Nasal cavity respiratory epithelium epithelial cell of viscerocranial mucosa (primary cell): ENCODE results near the gene OR1L6. TPM values are rescaled to one million over a fixed set of nuclear protein-coding genes. Genes with fewer than 3 reads are reported as not detected.

Experiments
- total RNA-seq: library from RNA; depleted of rRNA; stranded (reverse); fragments of >200 nt; gene quantifications from 2 replicates; pipeline ENCODE4 v1.2.3, GENCODE V29; 2014

Gene OR1L6, protein sequence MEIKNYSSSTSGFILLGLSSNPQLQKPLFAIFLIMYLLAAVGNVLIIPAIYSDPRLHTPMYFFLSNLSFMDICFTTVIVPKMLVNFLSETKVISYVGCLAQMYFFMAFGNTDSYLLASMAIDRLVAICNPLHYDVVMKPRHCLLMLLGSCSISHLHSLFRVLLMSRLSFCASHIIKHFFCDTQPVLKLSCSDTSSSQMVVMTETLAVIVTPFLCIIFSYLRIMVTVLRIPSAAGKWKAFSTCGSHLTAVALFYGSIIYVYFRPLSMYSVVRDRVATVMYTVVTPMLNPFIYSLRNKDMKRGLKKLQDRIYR
- not detected in 2 replicates for total RNA-seq

DNA sequence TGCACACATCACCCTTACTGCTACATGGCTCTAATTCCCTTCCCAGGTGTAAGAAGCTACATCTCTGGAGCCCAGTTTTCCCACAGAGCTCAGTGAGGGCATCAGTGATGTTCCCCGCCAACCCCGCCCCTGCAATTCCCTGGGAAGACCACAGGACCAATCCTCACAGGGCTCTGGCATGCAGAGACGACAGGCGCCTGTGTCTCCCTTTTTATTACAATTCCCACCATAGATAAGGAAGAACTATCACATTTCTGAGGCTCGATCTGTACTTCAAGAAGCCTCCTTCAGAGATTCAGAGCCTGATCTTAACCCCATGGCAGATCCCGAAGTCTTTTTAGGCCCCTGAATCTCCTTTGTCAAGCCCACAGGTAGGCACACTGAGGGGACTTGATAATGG, at the start of gene OR1L6:
TSS of gene OR1L6 (plus strand) at position 301 of the 400 bp plus-strand sequence. CDS start 7,545 bp downstream, outside the sequence.

DNA sequence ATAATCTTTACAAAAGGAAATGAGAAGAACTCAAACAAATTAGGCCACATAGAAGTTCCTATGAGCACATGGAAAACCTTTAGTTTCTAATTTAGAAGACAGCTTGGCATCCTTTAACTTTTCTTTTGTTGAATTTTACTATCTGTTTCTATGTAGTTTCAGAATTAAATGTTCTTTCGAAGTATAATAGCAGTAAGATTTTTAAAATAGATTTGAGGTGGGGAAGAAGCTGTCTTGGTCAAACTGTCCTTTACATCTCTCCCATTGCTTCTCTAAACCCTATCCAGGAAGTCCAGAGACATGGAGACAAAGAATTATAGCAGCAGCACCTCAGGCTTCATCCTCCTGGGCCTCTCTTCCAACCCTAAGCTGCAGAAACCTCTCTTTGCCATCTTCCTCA, 18.4 kb upstream of the OR1L6 start, which contains the start of gene OR1L4:
TSS of gene OR1L4 (plus strand) at position 301 of the 400 bp plus-strand sequence. CDS start at position 301, 0 bp downstream.

DNA sequence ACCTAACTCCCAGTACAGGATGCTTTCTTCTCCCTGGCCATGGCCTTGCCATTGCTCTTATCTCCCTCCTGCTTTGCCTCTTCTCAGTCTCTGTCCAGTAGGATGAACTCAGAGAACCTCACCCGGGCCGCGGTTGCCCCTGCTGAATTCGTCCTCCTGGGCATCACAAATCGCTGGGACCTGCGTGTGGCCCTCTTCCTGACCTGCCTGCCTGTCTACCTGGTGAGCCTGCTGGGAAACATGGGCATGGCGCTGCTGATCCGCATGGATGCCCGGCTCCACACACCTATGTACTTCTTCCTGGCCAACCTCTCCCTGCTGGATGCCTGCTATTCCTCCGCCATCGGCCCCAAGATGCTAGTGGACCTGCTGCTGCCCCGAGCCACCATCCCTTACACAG, 46.7 kb downstream of the OR1L6 start, which contains the start of gene OR5C1:
TSS of gene OR5C1 (plus strand) at position 103 of the 400 bp plus-strand sequence. CDS start at position 103, 0 bp downstream.

Other genes with a start within 250 kb of the OR1L6 start
- not detected in 2 replicates for gene OR1J2, start 231.5 kb upstream of the OR1L6 start, total RNA-seq
- not detected in 2 replicates for gene OR1J4, start 223.2 kb upstream of the OR1L6 start, total RNA-seq
- gene OR1N1, start 215.0 kb upstream of the OR1L6 start, total RNA-seq, result not detected in 2 replicates
- gene OR1N2, start 189.2 kb upstream of the OR1L6 start, total RNA-seq, result not detected in 2 replicates
- gene OR1L8, start 158.9 kb upstream of the OR1L6 start, total RNA-seq, result not detected in 2 replicates
- gene OR1Q1, start 127.6 kb upstream of the OR1L6 start, total RNA-seq, result not detected in 2 replicates
- gene OR1B1, start 84.7 kb upstream of the OR1L6 start, total RNA-seq, result not detected in 2 replicates
- gene OR1L1, start 80.6 kb upstream of the OR1L6 start, total RNA-seq, result not detected in 2 replicates
- not detected in 2 replicates for gene OR1L3, start 67.2 kb upstream of the OR1L6 start, total RNA-seq
- gene OR1L4, start 18.3 kb upstream of the OR1L6 start, total RNA-seq, result not detected in 2 replicates
- not detected in 2 replicates for gene OR5C1, start 46.6 kb downstream of the OR1L6 start, total RNA-seq
- not detected in 2 replicates for gene OR1K1, start 57.8 kb downstream of the OR1L6 start, total RNA-seq
- 24.9 and 33.2 TPM in 2 replicates for gene PDCL, start 86.3 kb downstream of the OR1L6 start, total RNA-seq
- 57.8 and 81.7 TPM in 2 replicates for gene RC3H2, start 163.1 kb downstream of the OR1L6 start, total RNA-seq
- gene ZBTB6, start 171.0 kb downstream of the OR1L6 start, total RNA-seq, result 16.1 and 21.9 TPM in 2 replicates
- gene ZBTB26, start 189.2 kb downstream of the OR1L6 start, total RNA-seq, result 2.4 and 5.1 TPM in 2 replicates
- 51.3 and 71.9 TPM in 2 replicates for gene RABGAP1, start 198.7 kb downstream of the OR1L6 start, total RNA-seq